Transverse colon (tissue), 3 donors: ENCODE results near the gene ZCCHC4.

Source experiments
- POLR2A ChIP-seq: fragments of 450-650 bp; IDR thresholded peaks from one replicate; pipeline ENCODE4 v1.6.1; 2016; ENCODE audit warnings: antibody characterized with exemption, mild to moderate bottlenecking, moderate library complexity
- TF ChIP-seq, protein P1 (sequence below), 5 experiments: fragments of 200-600 bp in 3 of 5; fragments of 450-650 bp in 2 of 5; sonication (generic) in 3 of 5; IDR thresholded peaks; 1 replicate in 2 of 5; 2 replicates in 3 of 5; pipeline ENCODE4 v1.5.1; 2016 to 2017; ENCODE audit warnings: antibody characterized with exemption in 5 of 5, inconsistent platforms in 3 of 5, mild to moderate bottlenecking in 2 of 5, moderate library complexity in 1 of 5

DNA sequence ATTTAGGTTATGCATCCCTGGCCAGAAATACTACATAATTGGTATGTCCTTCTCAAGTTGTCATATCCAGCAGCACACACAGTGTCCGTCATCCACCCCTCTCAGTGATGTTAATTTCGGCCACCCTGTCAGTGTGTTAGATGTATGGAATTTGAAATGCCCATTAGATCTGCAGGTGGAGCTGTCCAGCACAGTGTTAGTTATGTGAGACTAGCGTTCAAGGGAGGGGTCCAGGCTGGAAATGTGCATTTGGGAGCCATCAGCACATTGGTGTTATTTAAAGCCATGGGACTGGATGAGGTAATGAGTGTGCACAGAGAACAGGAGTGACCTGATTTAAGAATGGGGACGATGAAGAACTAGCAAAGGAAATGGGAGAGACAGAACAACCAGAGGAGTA lies 86.9 kb downstream of the ZCCHC4 start:
- TF ChIP-seq, protein P1, sequence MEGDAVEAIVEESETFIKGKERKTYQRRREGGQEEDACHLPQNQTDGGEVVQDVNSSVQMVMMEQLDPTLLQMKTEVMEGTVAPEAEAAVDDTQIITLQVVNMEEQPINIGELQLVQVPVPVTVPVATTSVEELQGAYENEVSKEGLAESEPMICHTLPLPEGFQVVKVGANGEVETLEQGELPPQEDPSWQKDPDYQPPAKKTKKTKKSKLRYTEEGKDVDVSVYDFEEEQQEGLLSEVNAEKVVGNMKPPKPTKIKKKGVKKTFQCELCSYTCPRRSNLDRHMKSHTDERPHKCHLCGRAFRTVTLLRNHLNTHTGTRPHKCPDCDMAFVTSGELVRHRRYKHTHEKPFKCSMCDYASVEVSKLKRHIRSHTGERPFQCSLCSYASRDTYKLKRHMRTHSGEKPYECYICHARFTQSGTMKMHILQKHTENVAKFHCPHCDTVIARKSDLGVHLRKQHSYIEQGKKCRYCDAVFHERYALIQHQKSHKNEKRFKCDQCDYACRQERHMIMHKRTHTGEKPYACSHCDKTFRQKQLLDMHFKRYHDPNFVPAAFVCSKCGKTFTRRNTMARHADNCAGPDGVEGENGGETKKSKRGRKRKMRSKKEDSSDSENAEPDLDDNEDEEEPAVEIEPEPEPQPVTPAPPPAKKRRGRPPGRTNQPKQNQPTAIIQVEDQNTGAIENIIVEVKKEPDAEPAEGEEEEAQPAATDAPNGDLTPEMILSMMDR (IDR thresholded peaks at IDR 0.05) = no peak
- no peak for TF ChIP-seq POLR2A
